ENCODE measurements around the gene BPIFA2. TPM values are rescaled to one million over a fixed set of nuclear protein-coding genes. Genes with fewer than 3 reads are reported as not detected.

The BPIFA2 gene
- total RNA-seq, 4 donors from 2014 or later = not detected

DNA sequence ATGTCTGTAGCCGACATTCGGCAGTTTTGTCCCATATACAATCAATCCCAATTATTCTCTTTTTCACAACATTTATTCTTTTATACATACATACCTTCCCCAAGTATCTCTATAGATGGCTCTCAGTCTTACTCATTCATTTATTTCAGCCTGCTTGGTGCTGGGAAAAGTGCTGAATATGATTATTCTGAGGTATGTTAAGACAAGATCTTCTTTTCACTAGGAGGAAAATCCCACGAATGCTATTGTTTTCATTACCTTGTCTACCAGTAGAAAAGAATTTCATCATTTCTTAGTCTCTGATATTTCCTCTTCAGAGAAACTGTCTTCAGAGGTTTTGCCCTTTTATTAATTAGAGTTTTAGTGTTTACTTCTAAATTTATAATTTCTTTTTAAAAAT is 35.5 kb downstream of the BPIFA2 start:
- no peak for DNase-seq
- Histone ChIP-seq H3K36me3 (no peaks in the 10 kb centered on the region), H3K4me1 (no peaks in the 10 kb centered on the region), H3K27me3 (no peaks in the 10 kb centered on the region), H3K27ac (no peak overlapping the region), H3K9me3 (no peaks in the 10 kb centered on the region), H3K4me3 (no peak overlapping the region)
- ATAC-seq = no peak
- TF ChIP-seq, protein P1, sequence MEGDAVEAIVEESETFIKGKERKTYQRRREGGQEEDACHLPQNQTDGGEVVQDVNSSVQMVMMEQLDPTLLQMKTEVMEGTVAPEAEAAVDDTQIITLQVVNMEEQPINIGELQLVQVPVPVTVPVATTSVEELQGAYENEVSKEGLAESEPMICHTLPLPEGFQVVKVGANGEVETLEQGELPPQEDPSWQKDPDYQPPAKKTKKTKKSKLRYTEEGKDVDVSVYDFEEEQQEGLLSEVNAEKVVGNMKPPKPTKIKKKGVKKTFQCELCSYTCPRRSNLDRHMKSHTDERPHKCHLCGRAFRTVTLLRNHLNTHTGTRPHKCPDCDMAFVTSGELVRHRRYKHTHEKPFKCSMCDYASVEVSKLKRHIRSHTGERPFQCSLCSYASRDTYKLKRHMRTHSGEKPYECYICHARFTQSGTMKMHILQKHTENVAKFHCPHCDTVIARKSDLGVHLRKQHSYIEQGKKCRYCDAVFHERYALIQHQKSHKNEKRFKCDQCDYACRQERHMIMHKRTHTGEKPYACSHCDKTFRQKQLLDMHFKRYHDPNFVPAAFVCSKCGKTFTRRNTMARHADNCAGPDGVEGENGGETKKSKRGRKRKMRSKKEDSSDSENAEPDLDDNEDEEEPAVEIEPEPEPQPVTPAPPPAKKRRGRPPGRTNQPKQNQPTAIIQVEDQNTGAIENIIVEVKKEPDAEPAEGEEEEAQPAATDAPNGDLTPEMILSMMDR (IDR thresholded peaks at IDR 0.05 in 4 of 5, conservative IDR thresholded peaks at IDR 0.05 in 1 of 5) = no peak
- TF ChIP-seq POLR2A (IDR thresholded peaks at IDR 0.05) = no peak
- intact Hi-C loops (cut with DNase I; ENCODE audit: low total_unique reads) (no loop called here), in situ Hi-C loops (cut with MboI; ENCODE audit: low sequenced_read_pairs in 4 of 4) (loop anchor here in 1 of 4 donors (25.0 kb wide), 1 partner anchor 109 kb away; no protein-coding TSS in a partner anchor)

GRCh38 chr20:33209789-33210188 is 41.8 kb downstream of the BPIFA2 start:
- peaks cover 0 to 5% (median 4%) of the 10 kb centered on the region in 3 donors for H3K27me3 ChIP-seq
- in situ Hi-C loops (cut with MboI; ENCODE audit: low sequenced_read_pairs in 4 of 4) = loop anchor here in 1 of 4 donors (25.0 kb wide), 1 partner anchor 103 kb away; no protein-coding TSS in a partner anchor
- H3K4me3 ChIP-seq = no peak overlapping the region
- ATAC-seq (peak in 1 of 2 donors; percentile 26), DNase-seq (no peak)
- H3K4me1 ChIP-seq = no peaks in the 10 kb centered on the region
- H3K36me3 ChIP-seq = no peaks in the 10 kb centered on the region
- TF ChIP-seq POLR2A (IDR thresholded peaks at IDR 0.05) = no peak
- TF ChIP-seq, protein P1 (IDR thresholded peaks at IDR 0.05 in 4 of 5, conservative IDR thresholded peaks at IDR 0.05 in 1 of 5) = no peak
- H3K9me3 ChIP-seq = no peaks in the 10 kb centered on the region
- intact Hi-C loops (cut with DNase I; ENCODE audit: low total_unique reads) = no loop called here
- no peak overlapping the region for H3K27ac ChIP-seq

DNA sequence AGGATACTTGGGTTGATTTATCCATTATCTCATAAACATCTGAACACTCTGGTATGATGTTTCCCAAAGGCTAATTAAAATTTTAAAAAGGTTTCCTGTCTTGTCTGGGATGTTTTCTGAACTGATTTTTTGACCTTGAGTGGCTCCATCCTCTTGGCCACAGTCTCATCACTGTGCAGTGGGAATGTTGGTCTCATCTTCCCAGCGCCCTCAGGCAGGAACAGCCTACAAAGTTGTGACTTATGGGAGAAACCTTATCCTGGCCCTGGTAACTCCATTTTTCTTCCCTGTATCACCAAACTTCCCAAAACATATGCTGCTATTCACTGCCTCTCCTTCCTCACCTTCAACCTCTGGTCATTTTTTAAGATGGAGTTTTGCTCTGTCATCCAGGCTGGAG is 42.4 kb downstream of the BPIFA2 start:
- Histone ChIP-seq H3K36me3 (no peaks in the 10 kb centered on the region), H3K4me1 (no peaks in the 10 kb centered on the region), H3K27me3 (peaks cover 0 to 5% (median 4%) of the 10 kb centered on the region in 3 donors), H3K27ac (no peak overlapping the region), H3K4me3 (no peak overlapping the region), H3K9me3 (no peaks in the 10 kb centered on the region)
- TF ChIP-seq POLR2A (IDR thresholded peaks at IDR 0.05) = no peak
- intact Hi-C loops (cut with DNase I; ENCODE audit: low total_unique reads) (no loop called here), in situ Hi-C loops (cut with MboI; ENCODE audit: low sequenced_read_pairs in 4 of 4) (loop anchor here in 1 of 4 donors (25.0 kb wide), 1 partner anchor 102 kb away; no protein-coding TSS in a partner anchor)
- ATAC-seq = no peak
- DNase-seq = no peak

- peaks cover 0 to 5% (median 4%) of the 10 kb centered on the region in 3 donors for H3K27me3 ChIP-seq
- no peak for DNase-seq
- no peak for ATAC-seq
- no peaks in the 10 kb centered on the region for H3K4me1 ChIP-seq
- no peak overlapping the region for H3K27ac ChIP-seq
- H3K36me3 ChIP-seq = no peaks in the 10 kb centered on the region
- in situ Hi-C loops (cut with MboI; ENCODE audit: low sequenced_read_pairs in 4 of 4) = loop anchor here in 1 of 4 donors (25.0 kb wide), 1 partner anchor 100 kb away; no protein-coding TSS in a partner anchor
- no peaks in the 10 kb centered on the region for H3K9me3 ChIP-seq
- no peak for TF ChIP-seq POLR2A (IDR thresholded peaks at IDR 0.05)
- TF ChIP-seq, protein P1 (IDR thresholded peaks at IDR 0.05 in 4 of 5, conservative IDR thresholded peaks at IDR 0.05 in 1 of 5) = peak in 1 of 5 experiments; percentile 25
- H3K4me3 ChIP-seq = no peak overlapping the region
- intact Hi-C loops (cut with DNase I; ENCODE audit: low total_unique reads) = no loop called here
These were observed 44.0 kb downstream of the BPIFA2 start for GRCh38 chr20:33211817-33212424.

DNA sequence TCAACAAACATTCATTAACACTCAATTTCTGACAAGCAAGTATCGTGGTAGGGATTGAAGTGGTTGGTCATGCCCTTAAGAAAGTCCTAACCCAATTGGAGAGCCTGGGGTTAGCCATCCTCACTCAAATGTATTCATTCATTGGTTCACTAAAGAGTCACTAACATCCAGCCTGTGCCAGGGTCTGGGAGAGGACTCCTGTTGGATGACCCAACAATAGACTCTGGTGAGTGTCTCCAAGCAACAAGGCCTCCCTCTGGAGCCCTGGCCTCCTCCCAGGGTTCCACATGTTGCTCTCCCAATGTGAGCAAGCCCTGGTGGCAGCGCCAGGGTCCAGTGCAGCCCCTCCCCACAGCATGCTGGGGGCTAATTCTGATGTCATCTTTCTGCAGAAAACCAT is 49.1 kb downstream of the BPIFA2 start, which contains the start of gene BPIFA3:
BPIFA3 (plus strand) TSS at position 301 of the 400 bp plus-strand sequence. CDS start 185 bp downstream, outside the sequence.
- ATAC-seq = no peak
- Histone ChIP-seq H3K4me3 (no peak within 1 kb of the TSS), H3K36me3 (no peaks in the 10 kb centered on the region), H3K27me3 (peaks cover 0 to 5% (median 4%) of the 10 kb centered on the region in 3 donors), H3K27ac (no peak within 1 kb of the TSS), H3K9me3 (no peaks in the 10 kb centered on the region), H3K4me1 (no peaks in the 10 kb centered on the region)
- intact Hi-C loops (cut with DNase I; ENCODE audit: low total_unique reads) = no loop called here
- DNase-seq = no peak
- TF ChIP-seq, protein P1 (IDR thresholded peaks at IDR 0.05 in 4 of 5, conservative IDR thresholded peaks at IDR 0.05 in 1 of 5) = no peak
- no peak for TF ChIP-seq POLR2A (IDR thresholded peaks at IDR 0.05)
- in situ Hi-C loops (cut with MboI; ENCODE audit: low sequenced_read_pairs in 4 of 4) = loop anchor here in 1 of 4 donors (25.0 kb wide), 1 partner anchor 95 kb away; no protein-coding TSS in a partner anchor
